Testis (tissue), 5 donors: ENCODE data around the gene HSPA12A. TPM values are rescaled to one million over a fixed set of nuclear protein-coding genes. Genes with fewer than 3 reads are reported as not detected.

Experiments used
- DNase-seq: peaks from one replicate; pipeline ENCODE4 v3.0.0-alpha.2; 2019
- H3K27ac ChIP-seq, 2 donors: fragments of 200-600 bp; sonication (generic); one replicate each; pipeline ENCODE4 v1.5.1; 2019
- H3K27me3 ChIP-seq: fragments of 200-600 bp; sonication (generic); one replicate; pipeline ENCODE4 v1.5.1; 2019
- H3K36me3 ChIP-seq: fragments of 200-600 bp; sonication (generic); one replicate; pipeline ENCODE4 v1.5.1; 2017; ENCODE audit warnings: low read depth; ENCODE audit errors: missing control alignments
- H3K4me1 ChIP-seq: fragments of 200-600 bp; sonication (generic); one replicate; pipeline ENCODE4 v1.5.1; 2019
- H3K4me3 ChIP-seq, 2 donors: fragments of 200-600 bp; sonication (generic); one replicate each; pipeline ENCODE4 v1.5.1; 2017 to 2019
- H3K9me3 ChIP-seq: fragments of 200-600 bp; sonication (generic); one replicate; pipeline ENCODE4 v1.5.1; 2017
- POLR2A ChIP-seq: fragments of 450-650 bp; IDR thresholded peaks from one replicate; pipeline ENCODE4 v1.6.1; 2017; ENCODE audit warnings: antibody characterized with exemption, mild to moderate bottlenecking, moderate library complexity
- WGBS, 2 donors: methylation state at CpG; one replicate each; pipeline ENCODE4 v1.1.5; 2018; 5-methylcytosine and 5-hydroxymethylcytosine counted together
- intact Hi-C: fragments of 100-400 bp; cut with DNase I; formaldehyde crosslinking; loops from one replicate; pipeline ENCODE4 v1.15.1; 2023; ENCODE audit warnings: low total_unique reads
- long read RNA-seq, 2 donors: transcript quantifications; one replicate each; lab custom pipeline, GENCODE V29; 2026
- polyA plus RNA-seq: library from polyadenylated mRNA; stranded (reverse); fragments of 350-450 nt; fragmentation: Illumina TruSeq; extraction: RNeasy Lipid Tissue Mini Kit (QIAGEN cat#74804); gene quantifications from one replicate; pipeline ENCODE4 v1.2.3, GENCODE V29; 2014; ENCODE audit warnings: low read depth, low replicate concordance; ENCODE audit not compliant: insufficient read depth
- total RNA-seq, 2 donors: library from RNA; depleted of rRNA; stranded (reverse); fragments of >200 nt; gene quantifications; one replicate each; pipeline ENCODE4 v1.2.3, GENCODE V29; 2016
- TF ChIP-seq, protein P1 (sequence below), 3 experiments: fragments of 450-650 bp in 2 of 3; fragments of 200-600 bp in 1 of 3; sonication (generic) in 1 of 3; IDR thresholded peaks; one replicate each; pipeline ENCODE4 v1.5.1; 2016 to 2019; ENCODE audit warnings: antibody characterized with exemption in 3 of 3, mild to moderate bottlenecking in 2 of 3, moderate library complexity in 1 of 3

The HSPA12A gene, protein sequence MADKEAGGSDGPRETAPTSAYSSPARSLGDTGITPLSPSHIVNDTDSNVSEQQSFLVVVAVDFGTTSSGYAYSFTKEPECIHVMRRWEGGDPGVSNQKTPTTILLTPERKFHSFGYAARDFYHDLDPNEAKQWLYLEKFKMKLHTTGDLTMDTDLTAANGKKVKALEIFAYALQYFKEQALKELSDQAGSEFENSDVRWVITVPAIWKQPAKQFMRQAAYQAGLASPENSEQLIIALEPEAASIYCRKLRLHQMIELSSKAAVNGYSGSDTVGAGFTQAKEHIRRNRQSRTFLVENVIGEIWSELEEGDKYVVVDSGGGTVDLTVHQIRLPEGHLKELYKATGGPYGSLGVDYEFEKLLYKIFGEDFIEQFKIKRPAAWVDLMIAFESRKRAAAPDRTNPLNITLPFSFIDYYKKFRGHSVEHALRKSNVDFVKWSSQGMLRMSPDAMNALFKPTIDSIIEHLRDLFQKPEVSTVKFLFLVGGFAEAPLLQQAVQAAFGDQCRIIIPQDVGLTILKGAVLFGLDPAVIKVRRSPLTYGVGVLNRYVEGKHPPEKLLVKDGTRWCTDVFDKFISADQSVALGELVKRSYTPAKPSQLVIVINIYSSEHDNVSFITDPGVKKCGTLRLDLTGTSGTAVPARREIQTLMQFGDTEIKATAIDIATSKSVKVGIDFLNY
- 10 to 100 TPM; 28.4 to 34.6 TPM for total RNA-seq
- 20.9 TPM for polyA plus RNA-seq
- long read RNA-seq, donor 1, full-length matches to known transcripts = 8 of 8 reads
- long read RNA-seq, donor 1, partial matches to known transcripts = 0 of 8 reads
- long read RNA-seq, donor 1, other reads (novel, unspliced or antisense) = 0 of 8 reads
- long read RNA-seq, donor 2, full-length matches to known transcripts = 7 of 7 reads
- long read RNA-seq, donor 2, partial matches to known transcripts = 0 of 7 reads
- long read RNA-seq, donor 2, other reads (novel, unspliced or antisense) = 0 of 7 reads

DNA sequence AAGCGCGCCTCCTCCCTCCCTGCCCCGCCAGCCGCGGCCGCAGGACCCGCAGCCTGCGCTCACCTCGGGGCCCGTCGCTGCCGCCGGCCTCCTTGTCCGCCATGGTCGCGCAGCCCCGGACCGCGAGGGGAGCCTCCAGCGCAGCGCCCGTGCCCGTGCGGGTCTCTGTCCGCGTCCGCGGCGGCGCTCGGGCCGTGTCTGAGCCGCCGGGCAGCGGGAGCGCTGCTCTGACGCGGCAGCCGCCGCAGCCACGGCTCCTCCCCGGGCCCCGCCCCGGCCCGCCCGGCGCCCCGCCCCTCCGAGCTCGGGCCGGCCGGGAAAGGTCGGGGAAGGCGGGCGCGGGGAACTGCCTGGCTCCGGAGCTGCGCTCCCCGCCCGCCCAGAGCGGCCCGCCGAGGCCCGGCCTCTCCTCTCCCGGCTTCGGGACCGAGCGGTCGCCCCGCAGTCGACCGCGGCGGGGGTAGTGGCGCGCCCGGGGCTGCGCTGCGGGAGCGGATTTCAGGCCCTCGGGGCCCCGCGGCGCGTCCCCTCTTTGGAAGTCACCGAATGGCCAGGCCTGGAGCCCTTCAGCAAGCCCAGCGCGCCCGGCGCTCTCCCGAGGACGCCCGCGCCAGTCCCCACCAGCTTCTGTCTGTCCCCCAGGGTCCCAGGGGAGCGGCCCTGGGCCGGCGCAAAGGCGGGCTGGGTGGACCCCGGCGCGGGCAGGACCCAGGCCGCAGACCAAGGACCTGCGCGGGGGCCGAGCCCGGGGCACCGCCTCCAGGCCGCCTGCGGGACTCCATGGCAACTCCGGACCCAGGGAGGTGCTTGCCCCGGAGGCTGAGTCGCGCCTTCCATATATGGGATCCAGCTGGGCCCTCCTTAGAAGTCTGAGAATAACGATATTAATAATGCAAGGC lies at the start of gene HSPA12A:
Gene HSPA12A, minus strand, starts transcription at position 200 of the 899 bp plus-strand sequence. Its CDS starts 97 bp downstream, at position 103.
- Histone ChIP-seq H3K27me3 (no peaks in the 10 kb centered on the region), H3K36me3 (no peaks in the 10 kb centered on the region), H3K4me3 (peak within 1 kb of the TSS; percentile 80 to 91), H3K4me1 (peaks cover 13% of the 10 kb centered on the region), H3K27ac (peak within 1 kb of the TSS; percentile 74 to 85), H3K9me3 (no peaks in the 10 kb centered on the region)
- peak; percentile 79 for DNase-seq
- TF ChIP-seq, protein P1, sequence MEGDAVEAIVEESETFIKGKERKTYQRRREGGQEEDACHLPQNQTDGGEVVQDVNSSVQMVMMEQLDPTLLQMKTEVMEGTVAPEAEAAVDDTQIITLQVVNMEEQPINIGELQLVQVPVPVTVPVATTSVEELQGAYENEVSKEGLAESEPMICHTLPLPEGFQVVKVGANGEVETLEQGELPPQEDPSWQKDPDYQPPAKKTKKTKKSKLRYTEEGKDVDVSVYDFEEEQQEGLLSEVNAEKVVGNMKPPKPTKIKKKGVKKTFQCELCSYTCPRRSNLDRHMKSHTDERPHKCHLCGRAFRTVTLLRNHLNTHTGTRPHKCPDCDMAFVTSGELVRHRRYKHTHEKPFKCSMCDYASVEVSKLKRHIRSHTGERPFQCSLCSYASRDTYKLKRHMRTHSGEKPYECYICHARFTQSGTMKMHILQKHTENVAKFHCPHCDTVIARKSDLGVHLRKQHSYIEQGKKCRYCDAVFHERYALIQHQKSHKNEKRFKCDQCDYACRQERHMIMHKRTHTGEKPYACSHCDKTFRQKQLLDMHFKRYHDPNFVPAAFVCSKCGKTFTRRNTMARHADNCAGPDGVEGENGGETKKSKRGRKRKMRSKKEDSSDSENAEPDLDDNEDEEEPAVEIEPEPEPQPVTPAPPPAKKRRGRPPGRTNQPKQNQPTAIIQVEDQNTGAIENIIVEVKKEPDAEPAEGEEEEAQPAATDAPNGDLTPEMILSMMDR (IDR thresholded peaks at IDR 0.05) = peak in 1 of 3 experiments; percentile 21
- no peak for TF ChIP-seq POLR2A
- 1% methylated on average over 55 of the region's 114 CpGs; no CpG with 5 or more reads in 1 of the 2 donors for WGBS, 2 donors
- intact Hi-C loops = loop anchor here (10.0 kb wide), 1 partner anchor 58 kb away; no protein-coding TSS in a partner anchor

DNA sequence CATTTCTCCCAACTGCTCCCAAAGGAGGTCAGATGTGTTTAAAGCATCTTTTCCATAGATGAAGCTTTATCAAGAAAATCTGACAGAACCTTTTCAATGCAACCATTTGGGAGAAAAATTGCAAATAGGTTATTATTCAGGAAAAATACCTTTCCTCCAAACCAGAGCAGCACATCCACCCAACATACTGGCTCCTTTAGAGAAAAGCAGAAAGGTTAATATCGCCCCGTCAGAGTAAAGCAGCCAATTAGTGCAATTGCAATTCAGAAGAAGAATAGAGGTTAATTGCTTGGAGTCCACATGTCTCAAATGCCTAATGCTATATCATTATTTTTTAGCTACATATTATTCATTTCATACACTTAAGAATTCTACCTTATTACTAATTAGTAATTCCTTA lies 48.9 kb upstream of the HSPA12A start:
- no peak for DNase-seq
- intact Hi-C loops = no loop called here
- H3K9me3 ChIP-seq = no peaks in the 10 kb centered on the region
- no peaks in the 10 kb centered on the region for H3K27me3 ChIP-seq
- TF ChIP-seq, protein P1 (IDR thresholded peaks at IDR 0.05) = no peak
- TF ChIP-seq POLR2A = no peak
- WGBS, 2 donors = 93 to 97% methylated on average over 2 of the region's 2 CpGs
- no peak overlapping the region for H3K27ac ChIP-seq
- no peak overlapping the region for H3K4me3 ChIP-seq
- no peaks in the 10 kb centered on the region for H3K4me1 ChIP-seq
- H3K36me3 ChIP-seq = no peaks in the 10 kb centered on the region

DNA sequence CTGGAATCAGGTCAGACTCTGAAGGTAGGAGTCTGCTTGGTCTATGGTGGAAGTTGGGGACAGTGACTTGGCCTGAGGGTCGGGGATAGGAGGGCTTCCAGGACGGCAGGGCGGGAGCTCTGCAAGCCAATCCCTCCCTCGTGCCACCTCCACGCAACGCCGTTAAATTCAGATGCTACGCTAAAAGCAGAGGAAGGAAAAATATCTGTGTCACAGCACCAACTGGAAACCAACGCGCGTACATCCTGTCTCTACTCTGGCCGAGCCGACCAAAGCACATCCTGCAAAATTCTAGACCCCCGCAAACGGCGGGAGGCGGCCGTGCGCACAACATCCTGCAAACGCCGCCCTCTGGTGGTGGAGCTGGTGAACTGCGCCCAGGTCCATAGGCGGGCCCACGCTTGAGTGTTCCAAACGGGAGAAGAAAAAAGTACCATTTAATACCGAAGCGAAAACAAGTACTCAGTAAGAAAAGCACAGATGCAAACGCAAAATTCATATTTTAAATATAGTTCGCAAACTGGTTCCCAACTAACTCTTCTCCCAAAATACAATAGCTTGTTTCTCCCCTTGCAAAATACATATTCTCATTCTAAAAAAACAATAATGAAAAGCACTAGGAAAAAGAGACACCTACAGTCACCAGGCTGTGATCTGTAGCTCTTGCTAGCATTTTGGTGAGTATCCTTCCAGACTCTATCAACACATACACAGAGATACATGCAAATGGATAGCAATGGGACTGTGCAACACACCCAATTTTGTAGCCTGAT lies 45.7 kb upstream of the HSPA12A start:
- TF ChIP-seq, protein P1 (IDR thresholded peaks at IDR 0.05) = peak; percentile 98 to 100 (median 98)
- TF ChIP-seq POLR2A = no peak
- Histone ChIP-seq H3K4me1 (no peaks in the 10 kb centered on the region), H3K27me3 (no peaks in the 10 kb centered on the region), H3K36me3 (no peaks in the 10 kb centered on the region), H3K9me3 (no peaks in the 10 kb centered on the region), H3K27ac (no peak overlapping the region), H3K4me3 (peak overlapping the region in 1 of 2 donors; percentile 9)
- intact Hi-C loops = loop anchor here (5.0 kb wide), 1 partner anchor 101 kb away; no protein-coding TSS in a partner anchor
- 2 to 3% methylated on average over 24 to 29 of the region's 29 CpGs for whole genome bisulfite sequencing, 2 donors
- DNase-seq = peak; percentile 92
